GM10847 (cell line): Measurements from ENCODE around the gene PACRG.

Source experiments
- POLR2A ChIP-seq: IDR thresholded peaks from 2 replicates; pipeline ENCODE4 v1.6.1; 2011; ENCODE audit not compliant: insufficient read length; ENCODE audit errors: extremely low read depth

Gene PACRG

GRCh38 chr6:163324688-163325389, 597.1 kb downstream of the PACRG start:
- no peak for TF ChIP-seq POLR2A

DNA sequence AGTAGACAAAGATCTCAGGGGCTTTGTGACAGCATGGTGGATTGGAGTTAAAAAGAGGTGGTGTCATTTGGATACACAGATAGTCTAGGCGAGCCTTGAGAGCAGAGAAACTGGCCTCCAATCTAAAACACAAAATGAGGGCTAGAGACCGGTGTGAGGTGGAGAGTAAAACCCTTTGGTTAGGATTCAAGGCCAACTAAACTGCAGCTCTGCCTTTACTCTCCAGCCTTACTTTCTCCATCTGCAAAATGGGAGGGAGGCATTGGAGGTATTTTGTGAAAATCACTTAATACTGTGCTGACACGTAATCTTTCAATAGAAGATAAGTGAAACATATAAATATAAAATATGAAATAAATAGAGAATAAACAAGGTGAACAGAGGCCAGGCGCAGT, 597.6 kb downstream of the PACRG start:
- no peak for TF ChIP-seq POLR2A

DNA sequence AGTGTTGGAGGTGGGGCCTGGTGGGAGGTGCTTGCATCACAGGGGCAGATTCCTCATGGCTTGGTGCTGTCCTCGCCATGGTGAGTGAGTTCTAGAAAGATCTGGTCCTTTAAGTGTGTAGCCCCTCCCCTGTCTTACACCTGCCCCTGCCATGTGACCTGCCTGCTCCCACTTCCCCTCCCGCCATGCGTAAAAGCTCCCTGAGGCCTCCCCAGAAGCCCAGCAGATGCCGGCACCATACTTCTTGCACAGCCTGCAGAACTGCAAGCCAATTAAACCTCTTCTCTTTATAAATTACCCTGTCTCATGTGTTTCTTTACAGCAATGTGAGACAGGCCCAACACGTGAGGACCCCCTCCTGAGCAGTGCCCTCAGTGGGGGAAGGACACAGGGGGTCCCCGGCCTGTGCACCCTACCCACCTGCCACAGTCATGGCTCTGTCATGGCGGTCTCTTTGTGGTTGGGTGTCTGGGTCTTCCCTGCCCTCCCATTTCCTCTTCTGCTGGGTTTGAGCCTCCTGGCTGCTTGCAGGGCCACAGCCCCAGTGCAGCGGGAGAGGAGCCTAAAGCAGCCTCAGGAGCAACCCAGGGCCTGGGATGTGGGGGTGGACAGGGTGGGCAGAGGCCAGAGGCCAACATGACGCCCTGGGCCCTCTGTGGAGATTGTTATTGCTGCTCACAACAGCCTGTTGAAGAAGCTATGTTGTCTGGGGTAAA, 599.5 kb downstream of the PACRG start:
- no peak for TF ChIP-seq POLR2A

DNA sequence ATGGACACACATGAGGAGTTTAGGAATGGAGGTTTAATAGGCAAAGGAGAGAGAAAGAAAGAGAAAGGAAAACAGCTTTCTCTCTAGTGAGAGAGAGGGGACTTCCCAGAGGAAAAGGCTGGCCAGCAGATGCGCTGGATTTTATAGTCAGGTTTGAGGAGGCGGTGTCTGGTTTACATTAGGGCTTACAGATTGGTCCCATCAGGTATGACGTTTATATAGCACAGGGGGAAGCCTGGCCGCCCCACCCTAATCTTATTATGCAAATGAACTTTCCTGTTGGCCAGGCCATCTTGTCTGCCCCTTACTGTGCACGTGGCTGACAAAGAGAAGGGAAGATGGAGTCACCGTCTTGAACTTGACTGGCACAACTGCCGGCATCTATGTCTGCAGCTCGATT, 600.1 kb downstream of the PACRG start:
- TF ChIP-seq POLR2A: no peak

DNA sequence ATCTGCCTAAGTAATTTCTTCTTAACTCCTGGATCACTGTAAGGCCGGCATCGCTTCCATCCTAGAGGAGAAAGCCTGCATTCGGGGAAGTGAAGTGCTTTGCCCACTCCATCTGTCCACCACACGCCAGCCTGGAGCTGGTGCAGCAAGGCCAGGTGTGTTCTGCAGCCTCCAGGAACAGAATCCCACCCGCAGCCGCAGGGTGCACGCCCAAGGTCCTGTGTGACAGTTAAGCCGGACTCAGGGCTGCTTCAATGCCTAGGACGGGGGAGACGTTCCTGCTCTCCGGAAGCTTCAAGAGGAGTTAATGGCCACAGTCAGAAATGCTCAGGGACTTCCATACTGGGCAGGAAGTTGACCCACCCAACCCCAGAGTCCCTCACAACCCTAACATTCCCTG, 600.6 kb downstream of the PACRG start:
- no peak for TF ChIP-seq POLR2A

DNA sequence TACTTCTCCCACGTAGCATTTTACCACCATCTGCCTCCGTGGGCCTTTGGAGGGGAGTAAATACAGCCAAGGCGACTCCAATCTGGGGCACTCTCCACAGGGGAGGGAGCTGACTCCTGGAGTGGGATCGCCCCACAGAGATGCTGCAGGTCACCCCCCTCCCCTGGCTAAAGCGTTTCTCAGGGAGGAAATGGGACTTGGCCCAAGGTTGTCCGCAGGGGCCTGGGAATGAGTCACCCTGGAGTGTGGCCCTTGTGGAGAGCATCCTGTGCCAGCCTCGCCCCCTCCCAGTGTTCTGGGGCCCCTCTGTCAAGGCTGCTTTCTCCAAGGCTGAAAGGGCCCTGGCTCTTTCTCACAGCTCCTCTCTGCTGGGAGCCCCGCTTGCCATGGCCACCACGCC, 602.2 kb downstream of the PACRG start:
- TF ChIP-seq POLR2A: no peak

DNA sequence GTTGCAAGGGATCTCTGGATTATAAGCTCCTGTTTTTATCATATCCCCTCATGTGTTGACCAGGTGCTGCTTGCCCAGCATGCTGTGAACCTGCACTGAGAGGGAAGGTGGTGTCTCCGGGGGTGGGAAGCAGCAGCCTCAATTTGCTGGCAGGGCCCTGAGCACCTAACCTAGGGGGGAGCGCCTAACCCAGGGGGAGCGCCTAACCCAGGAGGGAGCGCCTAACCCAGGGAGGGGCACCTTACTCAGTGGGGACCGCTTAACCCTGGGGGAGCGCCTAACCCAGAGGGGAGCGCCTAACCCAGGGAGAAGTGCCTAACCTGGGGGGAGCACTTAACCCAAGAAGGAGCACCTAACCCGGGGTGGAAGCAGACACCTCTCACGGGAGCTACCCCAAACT, 603.5 kb downstream of the PACRG start:
- no peak for TF ChIP-seq POLR2A

GRCh38 chr6:163332575-163332974, 604.8 kb downstream of the PACRG start:
- TF ChIP-seq POLR2A: no peak

GRCh38 chr6:163333038-163333437, 605.3 kb downstream of the PACRG start:
- TF ChIP-seq POLR2A: no peak

DNA sequence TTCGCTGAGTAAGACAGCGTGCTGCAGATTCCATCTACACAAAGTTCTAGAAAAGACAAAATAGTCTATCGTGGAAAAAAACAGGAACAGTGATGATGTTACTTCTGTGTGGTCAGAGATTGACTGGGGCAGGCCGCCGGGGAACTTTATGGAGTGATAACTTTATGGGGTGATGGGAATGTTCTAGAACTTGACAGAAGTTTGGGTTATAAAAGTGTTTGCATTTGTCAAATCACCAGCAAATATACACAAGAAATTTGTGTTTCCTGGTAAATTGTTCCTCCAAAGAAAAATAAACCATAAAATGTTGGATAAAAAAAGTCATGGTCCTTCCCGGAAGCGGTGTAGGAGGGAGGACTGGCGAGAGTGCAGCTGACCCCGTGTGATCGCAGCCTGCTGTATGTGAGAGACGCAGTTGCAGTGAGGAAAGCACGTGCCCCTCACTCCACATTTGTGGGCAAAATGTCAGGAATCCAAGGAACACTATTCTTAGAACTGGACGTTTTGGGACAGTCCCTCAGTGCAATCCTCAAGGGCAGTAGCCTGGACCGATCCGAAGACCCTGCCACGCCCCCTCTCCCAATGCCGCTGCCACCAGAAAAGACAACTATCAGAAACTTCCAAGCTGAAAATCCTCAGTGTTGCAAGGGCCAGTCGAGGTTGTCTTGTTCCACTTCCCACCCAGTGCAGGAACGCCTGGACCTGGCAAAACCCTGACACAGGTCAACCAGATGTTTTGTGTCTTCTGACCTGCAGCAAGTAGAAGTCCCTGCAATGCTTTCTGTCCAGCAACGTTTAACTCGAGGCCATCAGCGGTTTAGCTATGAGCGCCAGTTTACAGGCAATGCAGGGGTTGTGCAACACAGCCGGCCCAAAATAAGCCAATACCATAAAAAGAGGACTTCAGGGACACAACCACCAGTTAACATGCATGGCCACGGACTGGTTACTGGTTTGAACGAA, 606.2 kb downstream of the PACRG start:
- TF ChIP-seq POLR2A: no peak

- no peak for TF ChIP-seq POLR2A
Observed at GRCh38 chr6:163335056-163335455, 607.3 kb downstream of the PACRG start.

GRCh38 chr6:163335671-163336545, 608.1 kb downstream of the PACRG start:
- TF ChIP-seq POLR2A: no peak

DNA sequence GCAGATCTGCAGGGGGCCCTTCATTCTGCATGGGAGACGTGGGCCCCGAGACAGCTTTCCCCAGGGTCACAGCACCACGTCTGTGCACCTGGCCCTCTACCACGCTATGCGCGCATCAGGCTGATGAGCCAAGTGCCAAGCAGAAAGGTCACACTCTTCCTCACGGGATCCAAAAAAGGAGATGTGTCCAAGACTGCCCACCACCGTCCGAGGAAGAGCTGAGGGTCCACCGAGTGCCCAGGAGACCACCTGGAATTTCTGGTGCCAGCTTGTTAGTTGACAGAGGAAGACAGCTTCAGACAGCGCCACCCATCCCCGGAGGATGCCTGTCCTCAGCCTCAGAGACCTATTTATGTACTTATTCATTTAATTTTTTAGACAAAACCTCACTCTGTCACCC, 609.2 kb downstream of the PACRG start:
- TF ChIP-seq POLR2A: no peak

DNA sequence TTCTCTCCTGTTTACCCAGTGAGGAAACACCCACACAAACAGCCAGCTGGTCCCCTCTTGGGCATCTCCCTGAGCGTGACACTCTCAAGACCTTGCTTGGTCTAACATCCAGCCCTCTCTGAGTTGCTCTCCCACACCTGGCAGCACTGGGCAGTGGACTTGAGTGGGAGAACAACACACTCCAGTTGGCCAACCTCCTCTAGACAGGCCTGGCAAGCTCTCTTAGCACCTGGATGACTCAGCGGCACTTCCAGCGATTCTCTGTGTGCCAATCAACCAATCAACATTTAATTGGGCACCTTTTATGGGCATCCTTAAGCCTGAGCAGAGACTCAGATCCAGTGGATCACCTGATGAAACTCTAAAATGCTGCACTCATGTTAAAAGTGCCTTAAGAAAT, 610.2 kb downstream of the PACRG start:
- no peak for TF ChIP-seq POLR2A

- TF ChIP-seq POLR2A: no peak
Observed at GRCh38 chr6:163338671-163339405, 611.1 kb downstream of the PACRG start.

DNA sequence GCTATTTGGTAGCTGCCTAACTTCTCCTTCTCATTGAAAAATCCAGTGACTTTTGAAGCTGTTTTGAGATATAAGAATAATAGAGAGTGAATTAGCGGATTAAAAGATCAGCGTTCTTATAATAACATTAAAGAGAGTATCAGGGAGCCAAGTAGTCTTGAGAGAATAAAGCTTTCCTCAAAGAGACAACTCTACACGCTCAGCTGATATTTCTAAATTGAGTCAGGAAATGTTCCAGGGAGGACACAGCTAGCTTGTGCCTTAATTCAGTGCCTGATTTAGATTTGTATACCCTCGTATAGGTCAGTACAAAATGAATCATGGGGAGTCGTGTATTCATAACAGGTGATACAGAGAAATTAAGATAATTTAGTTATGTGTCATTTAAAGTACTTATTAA, 611.7 kb downstream of the PACRG start:
- no peak for TF ChIP-seq POLR2A
